ENCODE results near the gene AIFM2. TPM values are rescaled to one million over a fixed set of nuclear protein-coding genes. Genes with fewer than 3 reads are reported as not detected.

AIFM2 gene
- total and polyA plus RNA-seq, 3 donors from 2014 or later, result 7.1 to 9.7 (median 7.1) TPM

DNA sequence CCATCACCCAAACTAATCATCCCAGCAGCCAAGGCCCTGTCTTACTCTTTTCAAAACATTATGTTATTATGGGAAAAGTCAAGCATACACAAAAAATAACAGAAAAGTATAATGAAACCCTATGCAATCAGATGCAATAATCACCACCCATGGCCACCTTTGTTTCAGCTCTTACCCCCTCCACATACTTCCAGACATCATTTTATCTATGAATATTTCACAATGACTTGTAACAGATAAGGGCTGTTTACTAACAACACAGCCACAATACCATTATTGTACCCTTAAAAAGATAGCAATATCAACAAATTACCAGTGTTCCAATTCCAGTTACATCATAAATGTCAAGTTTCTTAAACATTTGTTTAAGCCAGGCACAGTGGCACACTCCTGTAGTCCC is 35.2 kb downstream of the AIFM2 start:
- intact Hi-C loops (cut with DNase I; ENCODE audit: low total_unique reads), result no loop called here
- H3K4me3 ChIP-seq, result no peak overlapping the region
- DNase-seq, result no peak
- no peak overlapping the region for H3K27ac ChIP-seq
- H3K4me1 ChIP-seq, result no peaks in the 10 kb centered on the region
- no peaks in the 10 kb centered on the region for H3K36me3 ChIP-seq (ENCODE audit: low read depth, missing control alignments)
- TF ChIP-seq, protein P1, sequence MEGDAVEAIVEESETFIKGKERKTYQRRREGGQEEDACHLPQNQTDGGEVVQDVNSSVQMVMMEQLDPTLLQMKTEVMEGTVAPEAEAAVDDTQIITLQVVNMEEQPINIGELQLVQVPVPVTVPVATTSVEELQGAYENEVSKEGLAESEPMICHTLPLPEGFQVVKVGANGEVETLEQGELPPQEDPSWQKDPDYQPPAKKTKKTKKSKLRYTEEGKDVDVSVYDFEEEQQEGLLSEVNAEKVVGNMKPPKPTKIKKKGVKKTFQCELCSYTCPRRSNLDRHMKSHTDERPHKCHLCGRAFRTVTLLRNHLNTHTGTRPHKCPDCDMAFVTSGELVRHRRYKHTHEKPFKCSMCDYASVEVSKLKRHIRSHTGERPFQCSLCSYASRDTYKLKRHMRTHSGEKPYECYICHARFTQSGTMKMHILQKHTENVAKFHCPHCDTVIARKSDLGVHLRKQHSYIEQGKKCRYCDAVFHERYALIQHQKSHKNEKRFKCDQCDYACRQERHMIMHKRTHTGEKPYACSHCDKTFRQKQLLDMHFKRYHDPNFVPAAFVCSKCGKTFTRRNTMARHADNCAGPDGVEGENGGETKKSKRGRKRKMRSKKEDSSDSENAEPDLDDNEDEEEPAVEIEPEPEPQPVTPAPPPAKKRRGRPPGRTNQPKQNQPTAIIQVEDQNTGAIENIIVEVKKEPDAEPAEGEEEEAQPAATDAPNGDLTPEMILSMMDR (IDR thresholded peaks at IDR 0.05), result no peak
- TF ChIP-seq POLR2A (IDR thresholded peaks at IDR 0.05), result no peak
- H3K27me3 ChIP-seq, result no peaks in the 10 kb centered on the region
- H3K9me3 ChIP-seq, result no peaks in the 10 kb centered on the region

DNA sequence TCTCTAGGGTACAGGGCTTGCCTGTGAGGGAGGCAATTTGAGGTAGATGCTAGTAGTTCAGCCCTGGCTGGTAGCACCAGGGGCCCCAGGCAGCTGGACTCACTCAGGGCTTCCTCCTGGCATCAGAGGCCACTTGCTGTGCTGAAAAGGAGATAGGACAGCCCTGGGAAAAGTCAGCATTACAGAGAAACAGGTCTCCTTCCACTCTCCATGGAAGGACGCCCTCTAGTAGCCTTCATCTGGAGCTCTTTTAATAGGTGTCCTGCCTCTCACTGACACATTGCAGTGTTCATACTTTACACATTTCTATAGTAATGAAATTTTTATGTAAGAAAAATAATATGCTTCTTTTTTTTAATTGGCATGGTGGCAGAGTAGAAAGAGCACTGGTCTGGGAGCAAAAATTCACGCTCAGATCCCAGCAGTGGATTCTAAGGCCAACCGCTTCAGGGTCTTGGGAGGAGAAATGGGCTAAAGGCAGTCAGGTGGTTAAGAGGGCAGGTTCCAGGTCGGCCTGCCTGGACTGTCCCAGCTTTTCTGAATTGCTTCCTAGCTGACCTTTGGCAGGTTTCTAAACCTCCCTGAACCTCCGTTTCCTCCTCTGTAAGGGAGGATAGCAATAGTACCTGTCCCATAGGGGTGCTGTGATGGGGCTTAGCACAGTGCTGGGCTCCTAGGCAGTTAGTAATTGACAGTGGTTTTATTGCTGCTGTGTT is 35.8 kb downstream of the AIFM2 start:
- Histone ChIP-seq H3K27me3 (no peaks in the 10 kb centered on the region), H3K27ac (no peak overlapping the region), H3K4me3 (no peak overlapping the region), H3K4me1 (no peaks in the 10 kb centered on the region), H3K9me3 (no peaks in the 10 kb centered on the region), H3K36me3 (ENCODE audit: low read depth, missing control alignments) (no peaks in the 10 kb centered on the region)
- intact Hi-C loops (cut with DNase I; ENCODE audit: low total_unique reads), result no loop called here
- no peak for TF ChIP-seq POLR2A (IDR thresholded peaks at IDR 0.05)
- TF ChIP-seq, protein P1 (IDR thresholded peaks at IDR 0.05), result no peak
- 91 to 94% methylated on average over 5 of the region's 5 CpGs for WGBS, 2 donors
- no peak for DNase-seq

DNA sequence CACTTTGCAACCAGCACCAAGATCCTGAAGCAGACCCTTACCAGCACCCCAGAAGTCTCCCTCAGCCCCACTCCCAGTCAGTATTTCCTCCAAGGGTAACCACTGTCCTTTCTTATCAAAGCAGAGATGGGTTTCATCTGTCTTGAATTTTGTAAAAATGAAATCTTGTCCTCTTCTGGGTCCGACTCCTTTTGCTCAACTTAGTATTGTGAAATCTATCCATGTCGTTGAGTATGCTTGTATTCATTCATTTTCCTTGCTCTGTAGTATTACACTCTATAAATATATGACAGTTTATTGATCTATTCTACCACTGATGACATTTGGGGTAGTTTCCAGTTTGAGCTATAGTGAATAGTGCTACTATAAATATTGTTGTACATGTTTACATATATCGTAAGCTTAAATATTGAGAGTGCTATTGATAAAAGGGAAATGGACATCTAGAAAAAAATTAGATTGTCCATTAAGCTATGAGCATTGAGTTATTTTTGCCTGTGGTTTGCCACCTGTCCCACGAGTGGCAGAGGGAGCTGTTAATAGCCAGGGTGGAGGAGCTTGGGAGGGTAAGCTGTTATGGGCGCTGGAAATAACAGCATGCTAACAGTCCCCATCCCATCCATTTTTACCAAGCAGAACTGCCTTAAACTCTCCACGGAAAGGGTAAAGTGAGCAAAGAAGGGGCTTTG is 36.5 kb downstream of the AIFM2 start:
- TF ChIP-seq, protein P1 (IDR thresholded peaks at IDR 0.05), result no peak
- TF ChIP-seq POLR2A (IDR thresholded peaks at IDR 0.05), result no peak
- Histone ChIP-seq H3K36me3 (ENCODE audit: low read depth, missing control alignments) (no peaks in the 10 kb centered on the region), H3K4me3 (no peak overlapping the region), H3K4me1 (no peaks in the 10 kb centered on the region), H3K27me3 (no peaks in the 10 kb centered on the region), H3K27ac (no peak overlapping the region), H3K9me3 (no peaks in the 10 kb centered on the region)
- no peak for DNase-seq
- intact Hi-C loops (cut with DNase I; ENCODE audit: low total_unique reads), result no loop called here
- WGBS, 2 donors, result 91 to 93% methylated on average over 6 of the region's 6 CpGs

DNA sequence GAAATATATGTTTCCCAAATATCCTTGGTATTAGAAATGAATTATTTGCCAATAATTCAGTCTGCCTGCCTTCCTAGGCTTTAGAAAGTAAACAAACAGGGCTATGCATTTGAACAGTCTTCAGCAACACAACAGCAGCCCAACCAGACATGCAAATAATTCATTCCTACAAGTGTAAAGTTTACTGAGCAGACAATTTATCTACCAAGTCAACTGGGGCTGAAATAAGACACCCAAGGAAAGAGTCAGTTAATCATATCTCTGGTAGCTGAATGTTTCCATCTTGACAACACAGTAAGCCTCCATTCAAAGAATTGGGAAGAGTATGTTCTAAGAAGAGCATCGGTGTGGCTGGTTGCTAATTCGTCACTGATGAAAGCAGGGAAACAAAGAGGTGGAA is 38.4 kb downstream of the AIFM2 start:
- TF ChIP-seq POLR2A (IDR thresholded peaks at IDR 0.05), result no peak
- TF ChIP-seq, protein P1 (IDR thresholded peaks at IDR 0.05), result no peak
- Histone ChIP-seq H3K9me3 (no peaks in the 10 kb centered on the region), H3K4me1 (no peaks in the 10 kb centered on the region), H3K27me3 (no peaks in the 10 kb centered on the region), H3K4me3 (no peak overlapping the region), H3K27ac (no peak overlapping the region), H3K36me3 (ENCODE audit: low read depth, missing control alignments) (no peaks in the 10 kb centered on the region)
- intact Hi-C loops (cut with DNase I; ENCODE audit: low total_unique reads), result no loop called here
- no peak for DNase-seq
- WGBS, 2 donors, result 73% methylated on average over 2 of the region's 2 CpGs

All from testis (tissue), 3 donors.